Activated naive CD8-positive, alpha-beta T cell treated with anti-CD3 and anti-CD28 coated beads for 36 hours (primary cell): ENCODE data around the gene MSH6. TPM values are rescaled to one million over a fixed set of nuclear protein-coding genes. Genes with fewer than 3 reads are reported as not detected.

Experiments
- DNase-seq: peaks from one replicate; pipeline ENCODE4 v3.0.0; 2021
- H3K27ac Mint-ChIP-seq: one replicate; pipeline ENCODE4 v1.8.0; 2022; ENCODE audit warnings: mild to moderate bottlenecking, moderate library complexity, mixed read lengths
- H3K27me3 Mint-ChIP-seq: one replicate; pipeline ENCODE4 v1.8.0; 2022; ENCODE audit warnings: mild to moderate bottlenecking, mixed read lengths
- H3K36me3 Mint-ChIP-seq: one replicate; pipeline ENCODE4 v1.8.0; 2021; ENCODE audit warnings: mild to moderate bottlenecking, mixed read lengths
- H3K4me1 Mint-ChIP-seq: one replicate; pipeline ENCODE4 v1.8.0; 2021; ENCODE audit warnings: mixed read lengths
- H3K4me3 Mint-ChIP-seq: one replicate; pipeline ENCODE4 v1.8.0; 2022; ENCODE audit warnings: mild to moderate bottlenecking, moderate library complexity, mixed read lengths
- H3K9me3 Mint-ChIP-seq: one replicate; pipeline ENCODE4 v1.8.0; 2022; ENCODE audit warnings: mixed read lengths
- total RNA-seq, 2 experiments: library from RNA; stranded (reverse); gene quantifications; one replicate each; pipeline ENCODE4 v1.2.3, GENCODE V29; 2021

MSH6 gene
- 100 to 1,000 TPM; 163 to 173 TPM for total RNA-seq

- Mint-ChIP-seq H3K9me3 (no peaks in the 10 kb centered on the region), H3K27ac (peak within 1 kb of the TSS; percentile 92), H3K36me3 (peaks cover 28% of the 10 kb centered on the region), H3K4me1 (peaks cover 12% of the 10 kb centered on the region), H3K4me3 (peak within 1 kb of the TSS; percentile 93), H3K27me3 (peaks cover 3% of the 10 kb centered on the region)
- peak; percentile 94 for DNase-seq
Observed at GRCh38 chr2:47782671-47783485, at the start of gene MSH6. TSS of gene MSH6 (plus strand) at chr2:47783145. CDS start at chr2:47783234, 89 bp downstream.

- Mint-ChIP-seq H3K4me1 (no peaks in the 10 kb centered on the region), H3K36me3 (no peaks in the 10 kb centered on the region), H3K4me3 (no peak overlapping the region), H3K27me3 (no peaks in the 10 kb centered on the region), H3K27ac (no peak overlapping the region), H3K9me3 (no peaks in the 10 kb centered on the region)
- DNase-seq = no peak
Observed at GRCh38 chr2:47735136-47735869, 47.6 kb upstream of the MSH6 start.

GRCh38 chr2:47735912-47736311, 47.0 kb upstream of the MSH6 start:
- no peak for DNase-seq
- no peak overlapping the region for H3K4me3 Mint-ChIP-seq
- no peaks in the 10 kb centered on the region for H3K27me3 Mint-ChIP-seq
- H3K36me3 Mint-ChIP-seq = no peaks in the 10 kb centered on the region
- no peak overlapping the region for H3K27ac Mint-ChIP-seq
- no peaks in the 10 kb centered on the region for H3K9me3 Mint-ChIP-seq
- H3K4me1 Mint-ChIP-seq = no peaks in the 10 kb centered on the region

- Mint-ChIP-seq H3K36me3 (no peaks in the 10 kb centered on the region), H3K27ac (no peak overlapping the region), H3K27me3 (peaks cover 7% of the 10 kb centered on the region), H3K4me3 (no peak overlapping the region), H3K9me3 (no peaks in the 10 kb centered on the region), H3K4me1 (no peaks in the 10 kb centered on the region)
- no peak for DNase-seq
Observed at GRCh38 chr2:47737191-47737975, 45.6 kb upstream of the MSH6 start.

- H3K27me3 Mint-ChIP-seq = peaks cover 10% of the 10 kb centered on the region
- DNase-seq = no peak
- no peaks in the 10 kb centered on the region for H3K9me3 Mint-ChIP-seq
- no peak overlapping the region for H3K4me3 Mint-ChIP-seq
- no peak overlapping the region for H3K27ac Mint-ChIP-seq
- no peaks in the 10 kb centered on the region for H3K36me3 Mint-ChIP-seq
- H3K4me1 Mint-ChIP-seq = no peaks in the 10 kb centered on the region
Observed at GRCh38 chr2:47738331-47738730, 44.6 kb upstream of the MSH6 start.

GRCh38 chr2:47741101-47741500, 41.8 kb upstream of the MSH6 start:
- Mint-ChIP-seq H3K4me1 (no peaks in the 10 kb centered on the region), H3K9me3 (no peaks in the 10 kb centered on the region), H3K27me3 (peaks cover 10% of the 10 kb centered on the region), H3K36me3 (no peaks in the 10 kb centered on the region), H3K27ac (no peak overlapping the region), H3K4me3 (no peak overlapping the region)
- no peak for DNase-seq

- DNase-seq = no peak
- Mint-ChIP-seq H3K4me1 (no peaks in the 10 kb centered on the region), H3K9me3 (no peaks in the 10 kb centered on the region), H3K4me3 (no peak overlapping the region), H3K27me3 (peaks cover 10% of the 10 kb centered on the region), H3K36me3 (no peaks in the 10 kb centered on the region), H3K27ac (no peak overlapping the region)
Observed at GRCh38 chr2:47741637-47742036, 41.3 kb upstream of the MSH6 start.

- peaks cover 1% of the 10 kb centered on the region for H3K36me3 Mint-ChIP-seq
- no peaks in the 10 kb centered on the region for H3K4me1 Mint-ChIP-seq
- H3K4me3 Mint-ChIP-seq = no peak overlapping the region
- DNase-seq = no peak
- H3K27me3 Mint-ChIP-seq = peaks cover 10% of the 10 kb centered on the region
- H3K27ac Mint-ChIP-seq = no peak overlapping the region
- H3K9me3 Mint-ChIP-seq = peaks cover 4% of the 10 kb centered on the region
Observed at GRCh38 chr2:47744074-47744473, 38.9 kb upstream of the MSH6 start.

- Mint-ChIP-seq H3K4me1 (peaks cover 5% of the 10 kb centered on the region), H3K36me3 (peaks cover 1% of the 10 kb centered on the region), H3K27ac (no peak overlapping the region), H3K4me3 (no peak overlapping the region), H3K27me3 (no peaks in the 10 kb centered on the region), H3K9me3 (peaks cover 4% of the 10 kb centered on the region)
- no peak for DNase-seq
Observed at GRCh38 chr2:47747878-47748277, 35.1 kb upstream of the MSH6 start.

GRCh38 chr2:47751856-47752414, 31.0 kb upstream of the MSH6 start:
- Mint-ChIP-seq H3K9me3 (peaks cover 4% of the 10 kb centered on the region), H3K36me3 (peaks cover 1% of the 10 kb centered on the region), H3K27me3 (no peaks in the 10 kb centered on the region), H3K27ac (peak overlapping the region; percentile 45), H3K4me1 (peaks cover 5% of the 10 kb centered on the region), H3K4me3 (no peak overlapping the region)
- DNase-seq = no peak

GRCh38 chr2:47767497-47767844, 15.5 kb upstream of the MSH6 start:
- H3K36me3 Mint-ChIP-seq = no peaks in the 10 kb centered on the region
- no peak overlapping the region for H3K4me3 Mint-ChIP-seq
- no peak overlapping the region for H3K27ac Mint-ChIP-seq
- no peaks in the 10 kb centered on the region for H3K27me3 Mint-ChIP-seq
- H3K9me3 Mint-ChIP-seq = no peaks in the 10 kb centered on the region
- no peak for DNase-seq
- peaks cover 4% of the 10 kb centered on the region for H3K4me1 Mint-ChIP-seq

GRCh38 chr2:47767880-47768609, 14.9 kb upstream of the MSH6 start:
- no peak overlapping the region for H3K27ac Mint-ChIP-seq

GRCh38 chr2:47769318-47769717, 13.6 kb upstream of the MSH6 start:
- H3K4me3 Mint-ChIP-seq = no peak overlapping the region
- no peak overlapping the region for H3K27ac Mint-ChIP-seq
- H3K9me3 Mint-ChIP-seq = no peaks in the 10 kb centered on the region
- no peak for DNase-seq
- peaks cover 4% of the 10 kb centered on the region for H3K4me1 Mint-ChIP-seq
- no peaks in the 10 kb centered on the region for H3K27me3 Mint-ChIP-seq
- no peaks in the 10 kb centered on the region for H3K36me3 Mint-ChIP-seq

More at GRCh38 chr2:47767880-47768609, 14.9 kb upstream of the MSH6 start:
- Mint-ChIP-seq H3K4me1 (peaks cover 4% of the 10 kb centered on the region), H3K27me3 (no peaks in the 10 kb centered on the region), H3K4me3 (no peak overlapping the region), H3K36me3 (no peaks in the 10 kb centered on the region), H3K9me3 (no peaks in the 10 kb centered on the region)
- peak; percentile 72 for DNase-seq

GRCh38 chr2:47771211-47771610, 11.7 kb upstream of the MSH6 start:
- Mint-ChIP-seq H3K27me3 (no peaks in the 10 kb centered on the region), H3K36me3 (no peaks in the 10 kb centered on the region), H3K4me3 (no peak overlapping the region)

More at GRCh38 chr2:47771211-47771610, 11.7 kb upstream of the MSH6 start:
- no peak overlapping the region for H3K27ac Mint-ChIP-seq
- peaks cover 4% of the 10 kb centered on the region for H3K4me1 Mint-ChIP-seq
- no peaks in the 10 kb centered on the region for H3K9me3 Mint-ChIP-seq
- no peak for DNase-seq
